Sciatic nerve (tissue), 2 donors: ENCODE data around the gene PAK4. TPM values are rescaled to one million over a fixed set of nuclear protein-coding genes. Genes with fewer than 3 reads are reported as not detected.
"Not testable (repeated sequence)": the region's sequence is repeated elsewhere in the genome, so short reads cannot be mapped to it uniquely, and the experiment has no call there.

Source experiments
- ATAC-seq: fragments of 200-7000 bp; cut with Tn5 transposase; one replicate; pipeline ENCODE4 v1.9.1; 2020; ENCODE audit warnings: mild to moderate bottlenecking, moderate library complexity
- DNase-seq: peaks from one replicate; pipeline ENCODE4 v3.0.0-alpha.2; 2020; ENCODE audit warnings: low spot score
- intact Hi-C: fragments of 100-400 bp; cut with DNase I; formaldehyde crosslinking; loops from one replicate; pipeline ENCODE4 v1.14.2; 2022
- total RNA-seq: library from RNA; stranded (reverse); fragmentation: NEBNext Ultra II Directional; extraction: Animal tissue kit (Norgen Biotek cat#: 25700); gene quantifications from one replicate; pipeline ENCODE4 v1.2.1, GENCODE V29; 2021
- donor health status: DM: no; HTN: no; CAD: no.
- donor health status: DM: no; HTN: no; CAD: no.

PAK4 gene
- total RNA-seq, 1 donor from 2014 or later = 43.5 TPM

GRCh38 chr19:39211731-39212374 lies 86.3 kb downstream of the PAK4 start:
- intact Hi-C loops = no loop called here
- ATAC-seq = no peak
- DNase-seq = no peak

DNA sequence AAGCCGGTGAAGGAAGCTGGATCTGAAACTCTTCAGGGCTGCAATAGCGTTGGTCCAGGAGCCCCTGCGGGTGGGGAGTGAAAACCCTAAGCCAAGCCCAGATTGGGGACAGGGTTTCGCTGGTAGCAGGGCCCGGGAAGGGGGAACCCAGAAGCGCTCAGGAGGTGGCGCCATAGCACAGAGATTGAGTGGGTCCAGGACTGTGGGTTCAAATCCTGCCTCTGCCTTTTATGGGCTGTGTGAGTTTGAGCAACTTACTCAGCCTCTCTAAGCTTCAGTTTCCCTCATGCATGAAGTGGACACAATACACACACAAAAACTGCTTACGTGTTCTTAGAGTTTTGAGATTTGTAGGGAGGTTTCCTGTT lies 86.8 kb downstream of the PAK4 start:
- peak; percentile 66 for DNase-seq
- peak; percentile 28 for ATAC-seq
- intact Hi-C loops = no loop called here

GRCh38 chr19:39215323-39215722 lies 89.7 kb downstream of the PAK4 start:
- ATAC-seq, DNase-seq, intact Hi-C loops: not testable (repeated sequence)

- ATAC-seq = no peak
- intact Hi-C loops = no loop called here
Observed at GRCh38 chr19:39217094-39217493, 91.5 kb downstream of the PAK4 start.

DNA sequence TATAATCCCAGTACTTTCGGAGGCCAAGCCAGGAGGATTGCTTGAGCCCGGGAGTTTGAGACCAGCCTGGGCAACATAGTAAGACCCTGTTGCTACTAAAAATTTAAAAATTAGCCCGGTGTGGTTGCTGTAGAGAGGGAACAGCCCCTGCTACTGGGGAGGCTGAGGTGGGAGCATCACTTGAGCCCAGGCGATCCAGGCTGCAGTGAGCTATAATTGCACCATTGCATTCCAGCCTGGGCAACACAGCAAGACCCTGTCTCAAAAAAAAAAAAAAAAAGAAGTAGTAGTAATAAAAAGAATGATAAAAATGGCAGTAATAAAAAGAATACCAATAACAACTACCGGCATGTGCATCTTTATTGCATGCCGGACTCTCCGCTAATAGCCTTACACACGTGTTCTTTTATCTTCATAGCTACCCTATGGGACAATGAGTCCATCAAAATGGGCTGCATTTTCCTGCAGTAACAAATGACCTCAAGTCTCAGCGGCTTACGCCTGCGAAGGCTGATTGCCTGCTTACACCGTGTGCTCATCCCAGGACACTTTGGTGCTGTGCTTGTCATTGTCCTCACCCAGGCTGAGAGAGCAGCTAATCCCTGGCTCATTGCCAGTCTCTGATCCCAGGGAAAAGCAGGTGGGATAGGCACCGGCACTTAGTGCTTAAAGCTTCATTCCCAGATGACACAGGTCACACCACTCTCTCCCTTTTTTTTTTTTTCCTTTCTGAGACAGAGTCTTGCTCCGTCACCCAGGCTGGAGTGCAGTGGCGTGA lies 92.8 kb downstream of the PAK4 start:
- intact Hi-C loops = no loop called here
- no peak for DNase-seq
- no peak for ATAC-seq

More at GRCh38 chr19:39217094-39217493, 91.5 kb downstream of the PAK4 start:
- no peak for DNase-seq

GRCh38 chr19:39219108-39219507 lies 93.5 kb downstream of the PAK4 start:
- ATAC-seq, intact Hi-C loops, DNase-seq: not testable (repeated sequence)

- intact Hi-C loops = no loop called here
- ATAC-seq = no peak
- DNase-seq = no peak
Observed at GRCh38 chr19:39223703-39224279, 98.2 kb downstream of the PAK4 start.

DNA sequence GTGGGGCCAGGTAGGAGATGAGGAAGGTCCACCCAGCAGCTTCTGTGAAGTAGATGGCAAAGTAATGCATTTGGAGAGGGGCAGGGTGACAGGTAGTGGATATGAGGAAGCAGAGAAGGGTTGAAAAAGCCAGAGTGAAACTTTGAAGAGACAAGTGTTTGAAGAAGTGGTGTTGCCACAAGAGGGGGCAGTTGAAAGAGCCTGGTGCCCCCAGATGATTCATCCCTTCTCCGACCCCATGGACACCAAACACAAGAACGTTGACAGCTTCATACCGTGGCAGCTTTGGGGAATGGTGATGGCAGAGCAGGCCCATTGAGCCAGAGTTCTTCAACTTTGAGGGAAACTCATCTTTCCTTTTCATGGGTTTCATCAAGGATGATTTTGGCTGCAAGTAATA lies 99.3 kb downstream of the PAK4 start:
- DNase-seq (no peak), ATAC-seq (no peak)
- intact Hi-C loops = no loop called here

Other genes with a start within 250 kb of the PAK4 start
- 9.6 TPM for gene RINL, start 247.5 kb upstream of the PAK4 start, total RNA-seq
- gene SIRT2, start 226.2 kb upstream of the PAK4 start, total RNA-seq = 86.4 TPM
- gene NFKBIB, start 225.8 kb upstream of the PAK4 start, total RNA-seq = 14.6 TPM
- gene CCER2, start 213.6 kb upstream of the PAK4 start, total RNA-seq = 0.80 TPM
- gene SARS2, start 195.0 kb upstream of the PAK4 start, total RNA-seq = 17.9 TPM
- gene MRPS12, start 194.8 kb upstream of the PAK4 start, total RNA-seq = 12.1 TPM
- 30.0 TPM for gene FBXO17, start 150.0 kb upstream of the PAK4 start, total RNA-seq
- gene FBXO27, start 93.2 kb upstream of the PAK4 start, total RNA-seq = 13.4 TPM
- gene ACP7, start 41.4 kb upstream of the PAK4 start, total RNA-seq = 1.6 TPM
- not detected for gene NCCRP1, start 71.2 kb downstream of the PAK4 start, total RNA-seq
- not detected for gene SYCN, start 78.5 kb downstream of the PAK4 start, total RNA-seq
- not detected for gene IFNL3, start 119.2 kb downstream of the PAK4 start, total RNA-seq
- not detected for gene IFNL4, start 123.1 kb downstream of the PAK4 start, total RNA-seq
- not detected for gene IFNL2, start 142.6 kb downstream of the PAK4 start, total RNA-seq
- gene IFNL1, start 170.6 kb downstream of the PAK4 start, total RNA-seq = not detected
- 1.3 TPM for gene LRFN1, start 195.1 kb downstream of the PAK4 start, total RNA-seq
- gene GMFG, start 210.3 kb downstream of the PAK4 start, total RNA-seq = 51.2 TPM
- gene SAMD4B, start 216.6 kb downstream of the PAK4 start, total RNA-seq = 139 TPM